NCI-H1092 (cell line): ENCODE measurements around the gene BLTP3A.
"Not testable (repeated sequence)": the region's sequence is repeated elsewhere in the genome, so short reads cannot be mapped to it uniquely, and the experiment has no call there.

ENCODE experiments used
- DNase-seq: peaks from one replicate; lab custom pipeline; 2025; lab: John Stamatoyannopoulos, UW

Gene BLTP3A

DNA sequence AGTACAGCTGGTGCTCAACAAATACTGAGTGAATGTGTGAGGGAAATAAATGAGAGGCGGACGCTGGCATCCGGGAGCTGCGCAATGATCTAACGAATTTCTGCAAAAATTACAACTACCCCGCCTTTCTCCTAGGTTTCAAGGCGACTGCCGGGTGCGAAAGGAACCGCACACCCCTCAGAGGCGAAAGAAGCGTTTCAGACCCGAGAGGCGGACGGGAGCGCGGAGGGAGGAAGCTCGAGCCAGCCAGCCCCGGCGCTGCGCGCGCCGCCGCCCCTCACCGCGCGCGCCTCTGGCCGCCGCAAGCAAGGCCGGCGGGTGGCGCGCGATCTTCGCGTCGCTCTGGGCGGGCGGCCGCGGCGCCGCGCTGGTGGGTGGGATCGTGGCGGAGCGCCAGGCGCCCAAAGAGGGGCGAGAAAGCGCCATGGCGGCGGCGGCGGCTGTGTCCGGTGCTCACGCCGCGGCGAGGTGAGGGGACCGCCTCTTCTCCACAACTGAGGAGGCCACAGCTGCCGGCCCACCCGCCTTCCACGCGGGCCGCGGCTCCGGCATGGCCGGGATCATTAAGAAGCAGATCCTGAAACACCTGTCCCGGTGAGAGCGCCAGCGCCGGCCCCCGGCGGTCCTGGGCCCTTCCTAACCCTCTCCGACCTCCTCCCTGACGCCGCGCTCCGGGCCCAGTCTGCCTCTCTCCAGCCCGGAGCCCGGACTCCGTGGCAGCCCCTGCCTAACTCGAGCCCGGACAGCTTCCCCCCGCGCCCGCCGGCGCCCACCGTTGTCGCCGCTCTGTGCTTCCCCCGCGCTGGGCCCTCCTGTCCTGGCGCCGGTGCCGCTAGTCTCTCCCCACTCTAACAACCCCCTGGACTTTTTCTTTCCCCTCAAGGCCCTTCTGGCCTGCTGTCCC lies at the start of gene BLTP3A:
Gene BLTP3A (plus strand): TSS at position 383 of the 904 bp plus-strand sequence. CDS start 168 bp downstream, at position 551.
- DNase-seq = peak; percentile 72

DNA sequence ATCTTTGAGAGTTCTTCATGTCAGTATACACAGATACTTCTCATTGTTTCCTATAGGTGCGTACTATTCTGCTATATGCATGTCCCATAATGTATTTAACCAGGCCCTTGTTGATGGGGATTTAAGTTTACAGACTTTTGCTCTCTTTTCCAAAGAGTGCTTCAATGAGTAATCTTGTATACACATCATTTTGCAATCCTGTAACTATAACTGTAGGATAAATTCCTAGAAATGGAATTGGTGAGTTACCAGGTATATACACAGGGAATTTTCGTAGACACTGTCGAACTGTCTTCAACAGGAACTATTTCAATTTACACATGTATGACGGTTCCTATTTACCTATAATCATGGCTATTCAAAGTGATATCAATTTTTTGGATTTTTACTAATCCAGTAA lies 49.8 kb upstream of the BLTP3A start:
- no peak for DNase-seq

DNA sequence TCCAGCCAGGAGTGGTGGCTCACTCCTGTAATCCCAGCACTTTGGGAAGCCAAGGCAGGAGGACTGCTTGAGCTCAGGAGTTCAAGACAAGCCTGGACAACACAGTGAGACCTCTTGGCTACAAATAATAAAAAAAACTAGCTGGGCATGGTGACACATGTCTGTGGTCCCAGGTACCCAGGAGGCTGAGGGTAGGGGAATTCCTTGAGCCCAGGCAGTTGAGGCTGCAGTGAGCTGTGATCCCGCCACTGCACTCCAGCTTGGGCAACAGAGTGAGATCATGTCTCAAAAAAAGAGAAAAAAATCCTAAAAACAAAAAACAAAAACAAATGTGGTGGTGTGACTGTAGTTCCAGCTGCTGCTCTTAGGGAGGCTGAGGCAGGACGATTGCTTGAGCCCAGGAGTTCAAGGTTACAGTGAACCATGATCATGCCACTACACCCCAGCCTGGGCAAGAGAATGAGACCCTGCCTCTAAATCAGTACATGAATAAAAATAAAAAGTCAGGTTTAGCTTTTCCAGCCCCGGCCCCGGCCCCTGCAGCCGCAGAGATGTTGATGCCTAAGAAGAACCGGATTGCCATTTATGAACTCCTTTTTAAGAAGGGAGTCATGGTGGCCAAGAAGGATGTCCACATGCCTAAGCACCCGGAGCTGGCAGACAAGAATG lies 48.1 kb upstream of the BLTP3A start:
- no peak for DNase-seq

DNA sequence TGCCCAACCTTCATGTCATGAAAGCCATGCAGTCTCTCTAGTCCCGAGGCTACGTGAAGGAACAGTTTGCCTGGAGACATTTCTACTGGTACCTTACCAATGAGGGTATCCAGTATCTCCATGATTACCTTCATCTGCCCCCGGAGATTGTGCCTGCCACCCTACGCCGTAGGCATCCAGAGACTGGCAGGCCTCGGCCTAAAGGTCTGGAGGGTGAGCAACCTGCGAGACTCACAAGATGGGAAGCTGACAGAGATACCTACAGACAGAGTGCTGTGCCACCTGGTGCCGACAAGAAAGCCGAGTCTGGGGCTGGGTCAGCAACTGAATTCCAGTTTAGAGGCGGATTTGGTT lies 47.6 kb upstream of the BLTP3A start:
- DNase-seq = not testable (repeated sequence)

GRCh38 chr6:34745277-34746103 lies 46.4 kb upstream of the BLTP3A start:
- DNase-seq = no peak

DNA sequence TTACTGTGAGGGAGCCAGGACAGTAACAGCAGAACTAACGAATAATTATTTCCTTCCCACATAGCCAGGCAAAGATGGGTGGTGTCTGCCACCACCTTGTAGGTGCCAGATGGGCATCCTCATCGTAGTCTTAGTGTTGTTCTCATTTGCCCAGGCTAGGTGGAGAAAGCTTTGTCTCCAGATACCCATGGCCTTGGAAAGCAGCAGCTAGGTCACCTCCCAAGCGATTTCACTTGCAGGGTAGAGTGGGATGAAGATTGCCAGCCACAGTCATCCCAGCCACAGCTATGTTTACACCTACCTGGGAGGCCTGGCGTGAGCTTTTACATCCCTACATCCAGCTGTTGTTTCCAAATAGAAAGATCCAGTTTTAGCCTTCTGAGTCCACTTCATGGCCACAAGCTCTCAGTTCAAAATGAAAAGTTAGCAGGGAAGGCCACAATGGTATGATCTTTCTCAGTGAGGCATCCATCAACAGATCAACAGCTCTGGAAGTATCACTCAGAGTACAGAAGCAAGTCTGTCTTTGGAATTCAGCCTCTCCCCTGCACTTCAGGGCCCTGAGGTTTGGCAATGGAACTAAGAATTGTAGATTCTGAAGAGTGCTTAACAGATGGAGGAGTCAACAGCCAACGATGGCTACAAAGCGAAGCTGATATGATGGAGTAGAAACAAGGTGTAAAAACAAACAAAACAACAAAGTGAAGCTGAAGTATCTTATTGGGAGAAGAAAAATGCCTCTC lies 45.6 kb upstream of the BLTP3A start:
- DNase-seq = no peak

DNA sequence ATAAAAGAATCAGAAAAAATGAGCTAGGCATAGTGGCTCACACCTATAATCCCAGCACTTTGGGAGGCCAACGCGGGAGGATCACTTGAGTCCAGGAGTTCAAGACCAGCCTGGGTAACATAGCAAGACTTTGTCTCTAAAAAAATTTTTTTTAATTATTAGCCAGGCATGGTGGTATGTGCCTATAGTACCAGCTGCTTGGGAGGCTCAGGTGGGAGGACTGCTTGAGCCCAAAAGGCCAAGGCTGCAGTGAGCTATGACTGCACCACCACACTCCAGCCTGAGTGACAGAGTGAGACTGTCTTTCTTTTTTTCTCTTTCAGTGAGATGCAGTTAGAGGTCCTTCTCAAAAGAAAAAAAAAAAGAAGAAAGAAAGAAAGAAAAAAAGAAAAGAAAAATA lies 43.1 kb upstream of the BLTP3A start:
- DNase-seq = no peak

DNA sequence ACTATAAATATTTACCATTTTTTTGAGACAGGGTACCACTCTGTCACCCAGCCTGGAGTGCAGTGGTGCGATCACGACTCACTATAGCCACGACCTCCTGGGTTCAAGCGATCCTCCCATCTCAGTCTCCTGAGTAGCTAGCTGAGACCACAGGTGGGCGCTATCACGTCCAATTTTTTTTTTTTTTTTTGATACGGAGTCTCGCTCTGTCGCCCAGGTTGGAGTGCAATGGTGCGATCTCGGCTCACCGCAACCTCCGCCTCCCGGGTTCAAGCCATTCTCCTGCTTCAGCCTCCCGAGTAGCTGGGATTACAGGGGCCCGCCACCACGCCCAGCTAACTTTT lies 35.4 kb upstream of the BLTP3A start:
- peak; percentile 34 for DNase-seq

- no peak for DNase-seq
These were observed 34.1 kb upstream of the BLTP3A start for GRCh38 chr6:34757687-34758274.

GRCh38 chr6:34760108-34760507 lies 31.8 kb upstream of the BLTP3A start:
- no peak for DNase-seq

GRCh38 chr6:34761681-34762080 lies 30.2 kb upstream of the BLTP3A start:
- DNase-seq = not testable (repeated sequence)

DNA sequence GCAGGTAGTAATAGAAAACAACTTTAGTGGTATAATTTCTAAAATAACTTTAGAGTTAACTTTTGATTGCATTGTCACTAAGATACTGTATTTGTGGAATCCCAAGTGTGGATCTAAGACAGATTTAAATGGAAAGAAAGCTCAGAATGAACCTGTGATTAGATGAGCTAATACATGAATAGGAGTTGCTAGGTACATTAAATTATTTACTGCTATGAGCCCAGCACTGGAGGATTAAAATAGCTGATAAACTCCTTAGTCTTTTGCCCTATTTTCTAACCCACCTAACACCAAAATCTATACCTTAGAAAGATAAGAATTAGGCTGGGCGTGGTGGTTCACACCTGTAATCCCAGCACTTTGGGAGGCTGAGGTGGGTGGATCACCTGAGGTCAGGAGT lies 23.7 kb upstream of the BLTP3A start:
- no peak for DNase-seq

GRCh38 chr6:34771727-34772126 lies 20.2 kb upstream of the BLTP3A start:
- DNase-seq = no peak

DNA sequence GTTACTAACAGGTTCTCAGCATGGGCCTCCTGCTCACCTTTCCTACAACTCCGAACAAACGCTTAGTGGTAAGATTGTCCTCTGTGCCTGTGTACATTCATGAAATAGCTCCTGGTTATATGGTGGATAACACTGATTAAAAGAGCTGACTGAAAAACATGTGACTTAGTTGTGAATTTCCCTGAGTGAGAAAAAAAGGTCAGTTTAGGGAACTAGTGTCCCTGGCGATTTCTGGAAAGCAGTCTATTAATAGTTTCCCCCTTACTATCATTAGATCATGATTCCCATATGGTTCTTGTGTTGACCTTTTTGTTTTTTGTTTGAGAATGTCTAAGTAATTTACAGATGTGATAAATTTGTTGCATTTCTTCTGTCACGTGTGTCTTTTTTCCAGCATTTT lies 18.9 kb upstream of the BLTP3A start:
- DNase-seq = no peak

DNA sequence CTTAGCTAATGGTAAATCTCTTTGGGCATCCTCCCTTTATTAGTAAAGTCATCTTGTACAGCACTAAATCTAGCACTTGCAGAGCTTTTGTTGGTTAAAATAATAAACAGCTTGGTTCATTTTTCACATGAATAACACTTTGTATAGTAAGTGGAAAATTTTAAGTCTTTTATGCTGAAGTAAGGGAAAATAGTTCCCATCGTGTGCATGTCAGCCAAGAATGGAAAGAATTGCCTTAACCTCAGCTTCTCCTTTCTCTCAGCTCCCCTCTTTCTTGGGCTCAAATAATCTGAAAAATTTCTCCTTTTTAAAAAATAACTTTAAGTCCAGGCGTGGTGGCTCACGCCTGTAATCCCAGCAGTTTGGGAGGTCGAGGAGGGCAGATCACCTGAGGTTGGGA lies 18.0 kb upstream of the BLTP3A start:
- DNase-seq = no peak

GRCh38 chr6:34774967-34775366 lies 16.9 kb upstream of the BLTP3A start:
- no peak for DNase-seq

- not testable (repeated sequence) for DNase-seq
These were observed 6.5 kb upstream of the BLTP3A start for GRCh38 chr6:34785375-34785774.

GRCh38 chr6:34787152-34787551 lies 4.7 kb upstream of the BLTP3A start:
- DNase-seq = not testable (repeated sequence)

GRCh38 chr6:34788111-34788510 lies 3.8 kb upstream of the BLTP3A start:
- DNase-seq = no peak

GRCh38 chr6:34791164-34791700 lies 651 bp upstream of the BLTP3A start:
- peak; percentile 29 for DNase-seq
